HFF-Myc (cell line): Measurements from ENCODE around the gene LARP4.
"Not testable (repeated sequence)": the region's sequence is repeated elsewhere in the genome, so short reads cannot be mapped to it uniquely, and the experiment has no call there.

ENCODE experiments used
- DNase-seq: peaks from one replicate; pipeline ENCODE4 v3.0.0-alpha.2; 2011; ENCODE audit warnings: low read depth; ENCODE audit errors: extremely low read depth
- H3K4me3 ChIP-seq: replicated peaks from 2 replicates; pipeline ENCODE4 v1.5.1; 2011; ENCODE audit warnings: low read depth, mild to moderate bottlenecking, control low read depth, low read length
- CTCF ChIP-seq: IDR thresholded peaks from 2 replicates; pipeline ENCODE4 v1.5.1; 2012; ENCODE audit warnings: mild to moderate bottlenecking, low read depth, low read length, control low read depth; ENCODE audit errors: missing control alignments

LARP4 gene

GRCh38 chr12:50387972-50388478 is 12.7 kb upstream of the LARP4 start:
- no peak for DNase-seq
- H3K4me3 ChIP-seq, result no peak overlapping the region
- TF ChIP-seq CTCF, result no peak

GRCh38 chr12:50388793-50389192 is 11.9 kb upstream of the LARP4 start:
- H3K4me3 ChIP-seq, DNase-seq: not testable (repeated sequence)

GRCh38 chr12:50390316-50390741 is 10.4 kb upstream of the LARP4 start:
- no peak overlapping the region for H3K4me3 ChIP-seq
- TF ChIP-seq CTCF, result no peak
- peak; percentile 70 for DNase-seq

GRCh38 chr12:50394469-50395029 is 6.1 kb upstream of the LARP4 start:
- H3K4me3 ChIP-seq, result no peak overlapping the region
- no peak for DNase-seq
- TF ChIP-seq CTCF, result no peak

GRCh38 chr12:50397117-50397650 is 3.5 kb upstream of the LARP4 start:
- DNase-seq, result no peak
- no peak for TF ChIP-seq CTCF
- no peak overlapping the region for H3K4me3 ChIP-seq

GRCh38 chr12:50398931-50399330 is 1.8 kb upstream of the LARP4 start:
- TF ChIP-seq CTCF, result no peak
- no peak for DNase-seq
- H3K4me3 ChIP-seq, result no peak overlapping the region

GRCh38 chr12:50400104-50400637 is 514 bp upstream of the LARP4 start:
- no peak for DNase-seq
- TF ChIP-seq CTCF, result no peak
- H3K4me3 ChIP-seq, result peak overlapping the region; percentile 78
